ENCODE measurements around the gene SMAD3.
"Not testable (repeated sequence)": the region's sequence is repeated elsewhere in the genome, so short reads cannot be mapped to it uniquely, and the experiment has no call there.

SMAD3 gene

GRCh38 chr15:67066959-67067853 is 1.8 kb downstream of the SMAD3 start:
- H3K4me3 ChIP-seq (ENCODE audit: low read depth in 1 of 2, low read length in 2 of 2), result peak overlapping the region; percentile 92 to 99
- H3K27me3 ChIP-seq (ENCODE audit: control insufficient read depth in 1 of 2, insufficient read depth in 2 of 2, low read length in 2 of 2), result no peaks in the 10 kb centered on the region
- no peaks in the 10 kb centered on the region for H3K36me3 ChIP-seq (ENCODE audit: insufficient read depth, low read length)
- peak overlapping the region; percentile 77 for H3K9ac ChIP-seq (ENCODE audit: low read length)
- H3K4me1 ChIP-seq (ENCODE audit: insufficient read depth, low read length), result peaks cover 23% of the 10 kb centered on the region
- H3K27ac ChIP-seq (ENCODE audit: low read depth, low read length), result peak overlapping the region; percentile 99
- no peaks in the 10 kb centered on the region for H3K9me3 ChIP-seq (ENCODE audit: low read length)

- Histone ChIP-seq H3K4me3 (ENCODE audit: low read depth in 1 of 2, low read length in 2 of 2) (peak overlapping the region in 1 of 2 donors; percentile 92), H3K27ac (ENCODE audit: low read depth, low read length) (peak overlapping the region; percentile 99), H3K36me3 (ENCODE audit: insufficient read depth, low read length) (no peaks in the 10 kb centered on the region), H3K9ac (ENCODE audit: low read length) (peak overlapping the region; percentile 77), H3K27me3 (ENCODE audit: control insufficient read depth in 1 of 2, insufficient read depth in 2 of 2, low read length in 2 of 2) (no peaks in the 10 kb centered on the region), H3K9me3 (ENCODE audit: low read length) (no peaks in the 10 kb centered on the region), H3K4me1 (ENCODE audit: insufficient read depth, low read length) (peaks cover 23% of the 10 kb centered on the region)
Observed at GRCh38 chr15:67067930-67068551, 2.6 kb downstream of the SMAD3 start.

DNA sequence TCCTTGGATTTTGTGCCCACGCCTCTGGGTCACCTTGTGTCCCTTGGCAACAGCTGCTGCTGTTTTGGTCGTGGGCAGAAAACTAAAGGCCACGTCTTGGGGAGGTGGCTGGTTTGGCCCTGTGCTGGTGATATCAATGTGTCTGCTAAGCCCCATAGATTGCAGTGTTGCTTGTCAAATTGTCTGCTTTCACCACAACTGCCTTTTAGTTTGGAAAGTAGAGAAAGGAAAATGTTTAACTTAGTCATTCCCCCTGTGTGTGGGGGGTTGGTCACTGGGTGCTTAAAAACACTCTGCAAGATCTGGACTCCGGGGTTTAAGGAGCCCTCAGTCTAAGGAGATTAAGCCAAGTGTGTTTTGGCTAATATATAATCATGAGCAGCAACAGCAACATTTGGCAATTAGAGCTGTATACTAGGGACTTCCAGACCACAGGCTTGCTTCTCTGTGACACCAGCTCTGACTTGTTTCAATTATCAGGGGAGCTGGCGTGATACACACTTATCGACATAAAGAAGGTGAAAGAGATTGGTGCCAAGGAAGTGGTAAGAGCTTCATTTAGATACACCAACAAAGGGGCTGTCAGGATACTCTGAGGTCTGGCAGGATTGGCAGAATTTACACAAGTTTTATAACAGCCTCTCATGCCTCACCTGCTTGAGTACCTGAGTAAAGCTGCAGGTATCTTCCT is 3.5 kb downstream of the SMAD3 start:
- H3K4me3 ChIP-seq (ENCODE audit: low read depth in 1 of 2, low read length in 2 of 2), result no peak overlapping the region
- no peak overlapping the region for H3K27ac ChIP-seq (ENCODE audit: low read depth, low read length)
- no peaks in the 10 kb centered on the region for H3K27me3 ChIP-seq (ENCODE audit: control insufficient read depth in 1 of 2, insufficient read depth in 2 of 2, low read length in 2 of 2)
- no peaks in the 10 kb centered on the region for H3K36me3 ChIP-seq (ENCODE audit: insufficient read depth, low read length)
- peaks cover 23% of the 10 kb centered on the region for H3K4me1 ChIP-seq (ENCODE audit: insufficient read depth, low read length)
- no peaks in the 10 kb centered on the region for H3K9me3 ChIP-seq (ENCODE audit: low read length)
- no peak overlapping the region for H3K9ac ChIP-seq (ENCODE audit: low read length)

DNA sequence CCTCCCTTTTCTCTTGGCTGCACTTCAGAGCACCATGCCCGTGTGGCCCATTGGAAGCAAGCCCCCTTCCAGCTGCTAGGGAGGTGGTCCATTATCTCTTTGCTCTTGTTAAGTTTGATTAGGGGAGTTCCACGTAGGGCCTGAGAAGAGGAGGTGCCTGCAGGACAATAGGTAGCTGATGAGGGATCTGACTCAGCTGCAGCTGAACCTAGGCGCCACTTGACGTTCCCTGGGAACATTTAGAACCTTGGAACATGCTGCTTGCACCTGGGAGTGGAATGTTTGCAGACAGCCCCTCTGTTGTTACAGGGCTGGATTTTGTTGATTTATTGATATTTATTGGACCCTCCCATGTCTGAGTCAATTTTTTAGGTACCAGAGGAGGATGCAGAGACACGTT is 4.7 kb downstream of the SMAD3 start:
- no peak overlapping the region for H3K4me3 ChIP-seq (ENCODE audit: low read depth in 1 of 2, low read length in 2 of 2)
- no peak overlapping the region for H3K9ac ChIP-seq (ENCODE audit: low read length)
- H3K9me3 ChIP-seq (ENCODE audit: low read length), result no peaks in the 10 kb centered on the region
- no peaks in the 10 kb centered on the region for H3K36me3 ChIP-seq (ENCODE audit: insufficient read depth, low read length)
- peaks cover 23% of the 10 kb centered on the region for H3K4me1 ChIP-seq (ENCODE audit: insufficient read depth, low read length)
- no peak overlapping the region for H3K27ac ChIP-seq (ENCODE audit: low read depth, low read length)
- no peaks in the 10 kb centered on the region for H3K27me3 ChIP-seq (ENCODE audit: control insufficient read depth in 1 of 2, insufficient read depth in 2 of 2, low read length in 2 of 2)

DNA sequence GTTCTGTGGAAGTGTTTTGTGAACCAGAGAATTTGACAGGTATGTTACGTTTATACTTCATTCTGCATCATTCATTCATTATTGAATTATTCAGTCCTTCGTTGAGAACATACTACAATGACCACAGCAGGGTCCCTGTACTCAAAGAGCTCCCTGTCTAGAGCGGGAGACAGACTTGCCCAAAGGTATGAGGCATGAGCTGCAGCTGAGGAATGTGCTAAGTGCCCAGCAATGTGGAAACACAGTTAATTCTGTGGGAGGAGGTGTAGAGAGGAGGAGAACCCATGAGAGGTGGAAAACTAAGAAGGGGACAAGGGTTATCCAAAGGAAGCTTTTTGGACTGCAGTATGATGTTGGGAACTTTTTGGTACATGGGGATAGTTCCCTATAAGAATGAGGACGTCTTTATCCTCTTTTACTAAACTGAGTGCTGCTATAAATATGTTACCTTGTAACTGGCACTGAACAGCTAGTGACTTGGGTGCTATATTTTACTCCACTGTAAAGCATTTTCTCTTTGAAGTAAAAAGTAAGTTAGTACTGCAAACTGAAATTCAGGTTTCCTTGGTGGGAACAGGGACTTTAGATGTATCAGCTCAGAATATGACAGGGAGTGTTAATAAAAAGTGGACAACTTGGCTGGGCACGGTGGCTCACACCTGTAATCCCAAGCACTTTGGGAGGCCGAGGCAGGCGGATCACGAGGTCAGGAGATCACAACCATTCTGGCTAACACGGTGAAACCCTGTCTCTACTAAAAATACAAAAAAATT is 5.7 kb downstream of the SMAD3 start:
- Histone ChIP-seq H3K27ac (ENCODE audit: low read depth, low read length) (no peak overlapping the region), H3K4me3 (ENCODE audit: low read depth in 1 of 2, low read length in 2 of 2) (no peak overlapping the region), H3K36me3 (ENCODE audit: insufficient read depth, low read length) (no peaks in the 10 kb centered on the region), H3K4me1 (ENCODE audit: insufficient read depth, low read length) (peaks cover 23% of the 10 kb centered on the region), H3K9ac (ENCODE audit: low read length) (no peak overlapping the region), H3K9me3 (ENCODE audit: low read length) (no peaks in the 10 kb centered on the region), H3K27me3 (ENCODE audit: control insufficient read depth in 1 of 2, insufficient read depth in 2 of 2, low read length in 2 of 2) (no peaks in the 10 kb centered on the region)

DNA sequence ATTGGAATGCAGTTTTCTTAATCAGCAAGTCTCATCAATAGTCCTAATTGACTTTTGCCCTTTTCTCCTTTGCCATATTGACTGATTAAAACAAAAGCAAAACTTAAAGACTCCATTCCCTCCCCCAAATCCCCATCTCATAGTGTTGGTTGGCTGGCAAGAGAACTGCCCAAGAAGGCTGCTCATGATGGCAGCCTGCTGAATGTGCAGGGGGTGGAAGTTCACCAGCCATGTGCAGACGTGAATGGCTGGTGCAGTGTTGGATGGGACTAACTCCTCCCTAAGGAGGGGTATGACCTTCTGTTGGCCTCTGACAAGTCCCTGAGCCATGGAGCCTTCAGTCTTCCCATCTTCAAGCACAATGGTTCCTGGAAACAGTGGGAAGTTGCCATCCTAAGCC is 7.0 kb downstream of the SMAD3 start:
- no peaks in the 10 kb centered on the region for H3K9me3 ChIP-seq (ENCODE audit: low read length)
- H3K9ac ChIP-seq (ENCODE audit: low read length), result no peak overlapping the region
- peaks cover 26% of the 10 kb centered on the region for H3K4me1 ChIP-seq (ENCODE audit: insufficient read depth, low read length)
- no peak overlapping the region for H3K27ac ChIP-seq (ENCODE audit: low read depth, low read length)
- no peak overlapping the region for H3K4me3 ChIP-seq (ENCODE audit: low read depth in 1 of 2, low read length in 2 of 2)
- H3K36me3 ChIP-seq (ENCODE audit: insufficient read depth, low read length), result no peaks in the 10 kb centered on the region
- H3K27me3 ChIP-seq (ENCODE audit: control insufficient read depth in 1 of 2, insufficient read depth in 2 of 2, low read length in 2 of 2), result no peaks in the 10 kb centered on the region

GRCh38 chr15:67072958-67073357 is 7.6 kb downstream of the SMAD3 start:
- no peak overlapping the region for H3K27ac ChIP-seq (ENCODE audit: low read depth, low read length)
- peaks cover 26% of the 10 kb centered on the region for H3K4me1 ChIP-seq (ENCODE audit: insufficient read depth, low read length)

GRCh38 chr15:67074886-67075229 is 9.5 kb downstream of the SMAD3 start:
- H3K4me3 ChIP-seq (ENCODE audit: low read depth in 1 of 2, low read length in 2 of 2), result no peak overlapping the region
- no peaks in the 10 kb centered on the region for H3K9me3 ChIP-seq (ENCODE audit: low read length)
- H3K27me3 ChIP-seq (ENCODE audit: control insufficient read depth in 1 of 2, insufficient read depth in 2 of 2, low read length in 2 of 2), result no peaks in the 10 kb centered on the region
- H3K36me3 ChIP-seq (ENCODE audit: insufficient read depth, low read length), result no peaks in the 10 kb centered on the region
- no peak overlapping the region for H3K27ac ChIP-seq (ENCODE audit: low read depth, low read length)
- H3K9ac ChIP-seq (ENCODE audit: low read length), result no peak overlapping the region
- peaks cover 18% of the 10 kb centered on the region for H3K4me1 ChIP-seq (ENCODE audit: insufficient read depth, low read length)

More at GRCh38 chr15:67072958-67073357, 7.6 kb downstream of the SMAD3 start:
- Histone ChIP-seq H3K9me3 (ENCODE audit: low read length) (no peaks in the 10 kb centered on the region), H3K4me3 (ENCODE audit: low read depth in 1 of 2, low read length in 2 of 2) (no peak overlapping the region), H3K27me3 (ENCODE audit: control insufficient read depth in 1 of 2, insufficient read depth in 2 of 2, low read length in 2 of 2) (no peaks in the 10 kb centered on the region), H3K36me3 (ENCODE audit: insufficient read depth, low read length) (no peaks in the 10 kb centered on the region), H3K9ac (ENCODE audit: low read length) (no peak overlapping the region)

DNA sequence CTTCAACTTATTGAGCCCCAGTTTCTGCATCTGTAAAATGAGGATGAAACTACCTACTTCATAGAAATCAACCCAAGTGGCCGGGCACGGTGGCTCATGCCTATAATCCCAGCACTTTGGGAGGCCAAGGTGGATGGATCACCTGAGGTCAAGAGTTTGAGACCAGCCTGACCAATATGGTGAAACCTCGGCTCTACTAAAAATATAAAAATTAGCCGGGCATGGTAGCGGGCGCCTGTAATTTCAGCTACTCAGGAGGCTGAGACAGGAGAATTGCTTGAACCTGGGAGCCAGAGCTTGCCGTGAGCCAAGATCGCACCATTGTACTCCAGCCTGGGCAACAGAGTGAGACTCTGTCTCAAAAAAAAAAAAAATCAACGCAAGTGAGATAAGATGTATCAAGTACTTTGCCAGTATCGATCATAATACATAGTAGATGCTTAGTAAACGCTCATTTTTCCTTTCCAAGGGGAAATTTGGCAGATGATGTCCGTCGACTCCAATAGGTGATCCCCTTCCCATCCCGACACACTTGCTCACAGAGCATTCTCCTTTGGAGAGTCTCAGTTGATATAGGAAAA is 10.2 kb downstream of the SMAD3 start:
- not testable (repeated sequence) for H3K9me3 ChIP-seq (ENCODE audit: low read length); H3K27ac ChIP-seq (ENCODE audit: low read depth, low read length); H3K36me3 ChIP-seq (ENCODE audit: insufficient read depth, low read length); H3K9ac ChIP-seq (ENCODE audit: low read length); H3K4me3 ChIP-seq (ENCODE audit: low read depth in 1 of 2, low read length in 2 of 2); H3K27me3 ChIP-seq (ENCODE audit: control insufficient read depth in 1 of 2, insufficient read depth in 2 of 2, low read length in 2 of 2)
- H3K4me1 ChIP-seq (ENCODE audit: insufficient read depth, low read length), result peaks cover 26% of the 10 kb centered on the region

- no peak overlapping the region for H3K27ac ChIP-seq (ENCODE audit: low read depth, low read length)
- H3K9ac ChIP-seq (ENCODE audit: low read length), result no peak overlapping the region
- H3K36me3 ChIP-seq (ENCODE audit: insufficient read depth, low read length), result no peaks in the 10 kb centered on the region
- no peaks in the 10 kb centered on the region for H3K27me3 ChIP-seq (ENCODE audit: control insufficient read depth in 1 of 2, insufficient read depth in 2 of 2, low read length in 2 of 2)
- H3K4me1 ChIP-seq (ENCODE audit: insufficient read depth, low read length), result peaks cover 33% of the 10 kb centered on the region
- H3K4me3 ChIP-seq (ENCODE audit: low read depth in 1 of 2, low read length in 2 of 2), result no peak overlapping the region
- no peaks in the 10 kb centered on the region for H3K9me3 ChIP-seq (ENCODE audit: low read length)
Observed at GRCh38 chr15:67076147-67076843, 10.9 kb downstream of the SMAD3 start.
